GM18867 (cell line): Measurements from ENCODE around the gene RFX6.

Source experiments
- ATAC-seq: cut with Tn5 transposase; IDR thresholded peaks from one replicate; pipeline ENCODE4 v1.9.1; 2021; ENCODE audit warnings: mild to moderate bottlenecking, moderate library complexity; ENCODE audit not compliant: unreplicated experiment

Gene RFX6

GRCh38 chr6:116888732-116889360 is 11.8 kb downstream of the RFX6 start:
- no peak for ATAC-seq

GRCh38 chr6:116894669-116895068 is 17.6 kb downstream of the RFX6 start:
- no peak for ATAC-seq

- no peak for ATAC-seq
These were observed 18.9 kb downstream of the RFX6 start for GRCh38 chr6:116895935-116896334.

GRCh38 chr6:116902634-116903033 is 25.6 kb downstream of the RFX6 start:
- ATAC-seq: no peak

GRCh38 chr6:116922853-116923548 is 46.0 kb downstream of the RFX6 start:
- ATAC-seq: no peak

GRCh38 chr6:116924245-116924644 is 47.2 kb downstream of the RFX6 start:
- no peak for ATAC-seq

- no peak for ATAC-seq
These were observed 48.2 kb downstream of the RFX6 start for GRCh38 chr6:116925088-116925794.

- ATAC-seq: no peak
These were observed 51.6 kb downstream of the RFX6 start for GRCh38 chr6:116928677-116929076.

- ATAC-seq: no peak
These were observed 52.8 kb downstream of the RFX6 start for GRCh38 chr6:116929825-116930224.

GRCh38 chr6:116931456-116931855 is 54.4 kb downstream of the RFX6 start:
- ATAC-seq: no peak

- no peak for ATAC-seq
These were observed 55.5 kb downstream of the RFX6 start for GRCh38 chr6:116932496-116932895.

GRCh38 chr6:116933485-116933884 is 56.4 kb downstream of the RFX6 start:
- ATAC-seq: no peak

GRCh38 chr6:116938305-116938704 is 61.3 kb downstream of the RFX6 start:
- no peak for ATAC-seq

- no peak for ATAC-seq
These were observed 64.7 kb downstream of the RFX6 start for GRCh38 chr6:116941727-116942126.

- ATAC-seq: no peak
These were observed 68.8 kb downstream of the RFX6 start for GRCh38 chr6:116945809-116946208.

GRCh38 chr6:116948533-116949304 is 71.7 kb downstream of the RFX6 start:
- ATAC-seq: no peak

GRCh38 chr6:116949964-116950363 is 72.9 kb downstream of the RFX6 start:
- no peak for ATAC-seq

GRCh38 chr6:116954335-116954734 is 77.3 kb downstream of the RFX6 start:
- no peak for ATAC-seq

- peak; percentile 72 for ATAC-seq
These were observed 77.9 kb downstream of the RFX6 start for GRCh38 chr6:116954938-116955337.

- ATAC-seq: no peak
These were observed 78.7 kb downstream of the RFX6 start for GRCh38 chr6:116955773-116956172.

- no peak for ATAC-seq
These were observed 86.9 kb downstream of the RFX6 start for GRCh38 chr6:116963972-116964371.
